Dedifferentiated amniotic fluid mesenchymal stem cell (primary cell): ENCODE measurements around the gene KLHL14.
"Not testable (repeated sequence)": the region's sequence is repeated elsewhere in the genome, so short reads cannot be mapped to it uniquely, and the experiment has no call there.

Source experiments
- DNase-seq: peaks from one replicate; pipeline ENCODE4 v3.0.0-alpha.2; 2016; ENCODE audit errors: extremely low spot score

Gene KLHL14

GRCh38 chr18:32637659-32638058 is 135.2 kb downstream of the KLHL14 start:
- not testable (repeated sequence) for DNase-seq

DNA sequence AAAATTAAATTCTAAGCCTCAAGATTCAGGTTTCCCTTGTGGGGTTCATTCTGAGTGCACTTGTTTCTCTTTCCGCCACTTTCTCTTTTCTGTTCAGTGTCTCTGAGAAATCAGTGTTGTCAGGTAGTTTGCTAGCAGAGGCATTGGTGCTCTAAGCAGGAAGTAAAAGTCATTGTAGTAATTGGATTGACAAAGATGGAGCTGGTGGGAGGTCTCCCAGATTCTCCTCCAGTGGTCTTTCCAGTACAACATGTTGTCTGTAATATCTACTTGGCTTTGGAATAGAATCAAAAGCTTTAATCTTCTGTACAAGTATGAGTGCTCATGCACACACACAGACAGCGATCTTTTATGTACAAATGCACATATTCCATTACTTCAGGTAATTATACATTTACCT is 135.6 kb downstream of the KLHL14 start:
- no peak for DNase-seq

DNA sequence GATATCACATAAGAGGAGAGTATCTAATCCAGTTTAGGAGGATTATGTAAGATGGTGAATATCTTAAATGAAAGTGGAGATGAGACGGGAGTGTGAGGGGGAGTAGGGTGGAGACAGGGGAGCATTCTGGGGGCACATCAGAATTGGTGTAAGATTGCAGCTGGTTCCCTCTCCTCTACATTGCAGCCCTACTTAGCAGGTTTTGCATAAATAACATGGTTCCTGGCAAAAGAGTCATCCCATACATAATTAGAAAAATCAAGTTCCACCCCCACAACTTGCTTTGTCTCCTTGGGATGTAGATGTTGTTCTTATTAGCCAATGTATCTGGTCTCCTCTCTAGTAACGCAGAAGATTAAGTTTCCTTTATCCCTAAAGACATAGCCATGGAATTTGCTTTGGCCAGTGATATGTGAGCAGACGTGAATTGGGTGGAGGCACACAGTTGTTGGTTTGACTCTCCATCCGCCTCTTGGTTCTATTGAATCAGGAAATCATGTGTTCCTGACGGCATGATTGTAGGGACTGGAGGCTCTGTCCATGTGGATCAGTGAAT is 137.9 kb downstream of the KLHL14 start:
- DNase-seq: no peak

- DNase-seq: no peak
Observed at GRCh38 chr18:32629981-32630700, 142.7 kb downstream of the KLHL14 start.

GRCh38 chr18:32629292-32629691 is 143.5 kb downstream of the KLHL14 start:
- no peak for DNase-seq

DNA sequence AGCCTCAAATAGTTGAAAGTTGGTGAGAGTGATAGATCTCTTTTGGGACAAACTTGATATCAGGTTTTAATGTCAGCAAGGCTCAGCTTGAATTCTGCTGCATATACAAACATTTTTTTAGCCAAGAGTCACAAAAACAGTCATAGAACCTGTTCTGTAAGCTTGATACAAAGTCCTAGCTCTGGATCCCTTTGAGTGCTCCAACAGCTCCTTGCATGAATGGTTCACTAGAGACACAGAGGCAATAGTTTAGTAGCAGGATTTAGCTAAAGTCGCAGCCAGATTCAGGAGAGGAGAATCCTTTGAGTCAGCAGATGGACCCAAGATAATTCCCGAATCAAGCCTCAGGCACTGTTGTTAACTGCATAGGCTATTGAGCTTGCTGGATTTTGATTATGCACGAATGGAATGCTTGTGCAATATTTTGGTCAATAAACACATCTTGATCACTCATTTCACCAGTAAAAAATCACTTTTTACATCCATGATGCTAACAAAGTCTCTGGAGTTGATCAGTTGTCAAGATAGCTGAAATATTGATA is 148.6 kb downstream of the KLHL14 start:
- no peak for DNase-seq

DNA sequence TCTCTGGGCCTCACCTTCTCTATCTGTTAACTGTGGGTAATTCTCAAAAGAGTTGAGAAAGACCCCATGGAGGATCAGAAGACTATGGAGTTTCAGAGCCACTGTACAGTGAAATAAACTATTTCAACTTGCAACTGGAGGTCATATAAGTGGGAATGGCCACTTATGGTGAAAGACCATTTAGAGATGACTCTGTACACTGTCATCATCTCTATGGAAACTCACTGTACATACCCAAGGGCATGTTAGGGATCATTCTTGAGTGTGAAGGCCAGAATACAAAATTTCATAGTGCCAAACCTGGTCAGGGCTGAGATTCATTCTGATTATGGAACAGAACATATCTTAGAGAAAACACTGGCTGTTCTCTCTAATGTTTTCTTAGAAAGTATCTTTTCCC is 149.3 kb downstream of the KLHL14 start:
- no peak for DNase-seq
